ENCODE results near the gene SUPV3L1. TPM values are rescaled to one million over a fixed set of nuclear protein-coding genes. Genes with fewer than 3 reads are reported as not detected.
A peak's percentile ranks its signal among the peaks of the same experiment; 100 is the strongest.

The SUPV3L1 gene
- total and polyA plus RNA-seq, 9 of the 15 experiments (the other 6 are each of a cell fraction or from before 2014, with no cell fraction given): 45.2 to 156 (median 92.6) TPM

- TF ChIP-seq AFF1 (IDR thresholded peaks at IDR 0.05; ENCODE audit: low read depth in 1 of 2, partially characterized antibody in 2 of 2): peak; percentile 54 to 92
- TF ChIP-seq ZNF436 (CRISPR knock-in tag; IDR thresholded peaks at IDR 0.05): no peak
- no peak for TF ChIP-seq GATAD2B (IDR thresholded peaks at IDR 0.05; ENCODE audit: borderline replicate concordance)
- TF ChIP-seq ZNF592 (IDR thresholded peaks at IDR 0.05): peak; percentile 42; the same call in 1 of the 2 replicates
- no peak for TF ChIP-seq EWSR1 (IDR thresholded peaks at IDR 0.05; ENCODE audit: borderline replicate concordance, low read depth, partially characterized antibody)
- peak; percentile 42; the same call in 1 of the 2 replicates for TF ChIP-seq ZBTB34 (CRISPR knock-in tag; IDR thresholded peaks at IDR 0.05)
- TF ChIP-seq ZNF561 (CRISPR knock-in tag; conservative IDR thresholded peaks at IDR 0.05): no peak
- TF ChIP-seq MYC (IDR thresholded peaks at IDR 0.05; ENCODE audit: low read depth, low read length): peak; percentile 78
- no peak for TF ChIP-seq MYC (CRISPR knock-in tag; IDR thresholded peaks at IDR 0.05; ENCODE audit: borderline replicate concordance, low read depth)
- TF ChIP-seq L3MBTL2 (IDR thresholded peaks at IDR 0.05): peak; percentile 81
- TF ChIP-seq HIVEP1 (CRISPR knock-in tag; IDR thresholded peaks at IDR 0.05): no peak
- TF ChIP-seq BRD9 (IDR thresholded peaks at IDR 0.05; ENCODE audit: low read depth, partially characterized antibody): peak; percentile 69
- no peak for TF ChIP-seq CBX8 (IDR thresholded peaks at IDR 0.05; ENCODE audit: borderline replicate concordance, extremely low read depth, low read depth, low read length, poor library complexity, severe bottlenecking)
- peak in 1 of 2 experiments; percentile 44; a peak in 1 of 4 replicates for TF ChIP-seq HDAC1 (IDR thresholded peaks at IDR 0.05)
- TF ChIP-seq ZNF280B (CRISPR knock-in tag; IDR thresholded peaks at IDR 0.05): no peak
- TF ChIP-seq TBP (optimal IDR thresholded peaks at IDR 0.05; ENCODE audit: low read depth, low read length): no peak
These were observed 37.2 kb downstream of the SUPV3L1 start (continued) for GRCh38 chr10:69217119-69217754.

Measured in K562 (cell line).